Adrenal gland (tissue), 12 donors: Measurements from ENCODE around the gene RAMP2. TPM values are rescaled to one million over a fixed set of nuclear protein-coding genes. Genes with fewer than 3 reads are reported as not detected.

Experiments
- DNase-seq, 7 donors: peaks; one replicate each; pipeline ENCODE4 v3.0.0-alpha.2; 2019 to 2020
- H3K27ac ChIP-seq, 5 donors: fragments of 200-600 bp; sonication (generic) in 4 of 5; 1 replicate in 3 of 5; 2 replicates in 2 of 5; pipeline versions ENCODE4 v1.5.1 to v1.8.0; 2016 to 2020; ENCODE audit warnings: mild to moderate bottlenecking in 1 of 5
- H3K27me3 ChIP-seq: fragments of 200-600 bp; 2 replicates; pipeline ENCODE4 v1.8.0; 2021
- H3K36me3 ChIP-seq, 2 donors: fragments of 200-600 bp; replicated peaks in 1 of 2; 1 replicate in 1 of 2; 2 replicates in 1 of 2; pipeline versions ENCODE4 v1.5.1 to v1.8.0; 2018 to 2022
- H3K4me1 ChIP-seq, 2 donors: fragments of 200-600 bp; replicated peaks in 1 of 2; 1 replicate in 1 of 2; 2 replicates in 1 of 2; pipeline versions ENCODE4 v1.5.1 to v1.8.0; 2018 to 2021
- H3K4me3 ChIP-seq, 4 donors: fragments of 200-600 bp; sonication (generic) in 3 of 4; one replicate each; pipeline ENCODE4 v1.5.1; 2016 to 2018
- H3K9me3 ChIP-seq, 3 donors: fragments of 200-600 bp; sonication (generic) in 1 of 3; replicated peaks in 1 of 3; 1 replicate in 2 of 3; 2 replicates in 1 of 3; pipeline versions ENCODE4 v1.5.1 to v1.8.0; 2016 to 2021
- POLR2A ChIP-seq, 2 donors: fragments of 450-650 bp; IDR thresholded peaks; one replicate each; pipeline ENCODE4 v1.6.1; 2017; ENCODE audit warnings: antibody characterized with exemption in 2 of 2, mild to moderate bottlenecking in 2 of 2, moderate library complexity in 1 of 2
- WGBS, 4 donors: extraction: QIAGEN DNeasy Blood & Tissue Kit in 2 of 4; methylation state at CpG; one replicate each; pipeline versions ENCODE4 v1.1.5 to v1.1.7; 2013 to 2017; 5-methylcytosine and 5-hydroxymethylcytosine counted together
- intact Hi-C, 2 donors: fragments of 100-400 bp; cut with DNase I; formaldehyde crosslinking; loops; one replicate each; pipeline versions ENCODE4 v1.14.1 to v1.15.0; 2022 to 2023
- polyA plus RNA-seq, 3 donors: library from polyadenylated mRNA; stranded (reverse); fragments of 200-250 nt in 2 of 3; fragments of 350-450 nt in 1 of 3; fragmentation: Illumina TruSeq in 1 of 3; extraction: RNeasy Lipid Tissue Mini Kit (QIAGEN cat#74804) in 1 of 3; gene quantifications; one replicate each; pipeline ENCODE4 v1.2.3, GENCODE V29; 2013 to 2014
- total RNA-seq, 9 donors: library from RNA; depleted of rRNA in 4 of 9; stranded (reverse); fragments of >200 nt in 4 of 9; fragments of 120-200 nt in 1 of 9; fragmentation: NEBNext Ultra II Directional in 1 of 9; extraction: Animal tissue kit (Norgen Biotek cat#: 25700) in 1 of 9; gene quantifications; one replicate each; pipeline versions ENCODE4 v1.1.0 to v1.2.4, GENCODE V29; 2013 to 2023
- TF ChIP-seq, protein P1 (sequence below), 6 experiments: fragments of 450-650 bp in 4 of 6; fragments of 200-600 bp in 2 of 6; sonication (generic) in 1 of 6; IDR thresholded peaks; 1 replicate in 5 of 6; 2 replicates in 1 of 6; pipeline versions ENCODE4 v1.5.1 to v1.8.0; 2016 to 2021; ENCODE audit warnings: antibody characterized with exemption in 6 of 6, mild to moderate bottlenecking in 2 of 6, moderate library complexity in 1 of 6
- donor health status: healthy with polysubstance abuse.
- donor health status: Bipolar disorder and iron deficiency.
- donor health status: DM: yes; HTN: yes; CAD: no.
- donor health status: DM: no; HTN: no; CAD: no.
- donor health status: DM: no; HTN: no; CAD: no.
- donor health status: DM: yes; HTN: yes; CAD: no.

The RAMP2 gene
- total and polyA plus RNA-seq, 12 donors = 4.6 to 67.5 (median 22.3) TPM

DNA sequence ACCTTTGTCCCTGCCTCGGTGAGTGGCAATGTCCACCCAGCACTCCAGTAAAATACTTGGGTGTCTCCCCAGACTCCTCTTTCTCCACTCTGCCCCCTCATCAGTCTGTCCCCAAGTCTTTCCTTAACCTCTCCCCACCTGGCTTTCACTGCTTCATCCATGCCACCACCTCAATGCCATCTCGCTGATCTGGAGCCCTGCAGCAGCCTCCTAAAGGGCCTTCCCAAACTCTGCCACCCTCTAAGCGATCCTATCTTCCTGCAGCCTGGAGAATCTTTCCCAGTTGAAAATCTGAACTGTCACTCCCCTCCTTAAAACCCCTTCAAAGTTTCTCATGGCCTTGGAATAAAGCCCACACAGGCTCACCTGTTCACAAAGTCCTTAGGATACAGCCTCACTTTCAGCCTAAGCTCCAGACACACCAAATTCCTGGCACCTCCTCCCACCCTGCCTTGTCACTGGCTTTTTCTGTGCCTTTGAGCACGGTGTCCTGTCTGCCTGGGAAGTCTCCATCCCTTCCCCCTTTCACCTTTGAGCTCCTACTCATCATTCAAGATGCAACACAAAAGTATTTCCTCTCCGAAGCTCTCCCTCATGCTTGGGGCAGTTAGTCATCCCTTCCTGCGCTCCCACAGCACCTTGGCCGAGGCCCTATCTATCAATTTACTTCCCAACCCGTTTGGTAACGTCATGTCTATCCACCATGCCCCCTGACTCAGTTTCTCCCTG is 22.2 kb downstream of the RAMP2 start:
- H3K36me3 ChIP-seq = peaks cover 0 to 16% of the 10 kb centered on the region in 2 donors
- peaks cover 0 to 16% of the 10 kb centered on the region in 2 donors for H3K4me1 ChIP-seq
- intact Hi-C loops = no loop called here
- 19 to 38% (median 20%) methylated on average over 9 of the region's 9 CpGs for WGBS, 4 donors
- peaks cover 59% of the 10 kb centered on the region for H3K27me3 ChIP-seq
- H3K9me3 ChIP-seq = no peaks in the 10 kb centered on the region
- TF ChIP-seq POLR2A (IDR thresholded peaks at IDR 0.05) = no peak
- TF ChIP-seq, protein P1, sequence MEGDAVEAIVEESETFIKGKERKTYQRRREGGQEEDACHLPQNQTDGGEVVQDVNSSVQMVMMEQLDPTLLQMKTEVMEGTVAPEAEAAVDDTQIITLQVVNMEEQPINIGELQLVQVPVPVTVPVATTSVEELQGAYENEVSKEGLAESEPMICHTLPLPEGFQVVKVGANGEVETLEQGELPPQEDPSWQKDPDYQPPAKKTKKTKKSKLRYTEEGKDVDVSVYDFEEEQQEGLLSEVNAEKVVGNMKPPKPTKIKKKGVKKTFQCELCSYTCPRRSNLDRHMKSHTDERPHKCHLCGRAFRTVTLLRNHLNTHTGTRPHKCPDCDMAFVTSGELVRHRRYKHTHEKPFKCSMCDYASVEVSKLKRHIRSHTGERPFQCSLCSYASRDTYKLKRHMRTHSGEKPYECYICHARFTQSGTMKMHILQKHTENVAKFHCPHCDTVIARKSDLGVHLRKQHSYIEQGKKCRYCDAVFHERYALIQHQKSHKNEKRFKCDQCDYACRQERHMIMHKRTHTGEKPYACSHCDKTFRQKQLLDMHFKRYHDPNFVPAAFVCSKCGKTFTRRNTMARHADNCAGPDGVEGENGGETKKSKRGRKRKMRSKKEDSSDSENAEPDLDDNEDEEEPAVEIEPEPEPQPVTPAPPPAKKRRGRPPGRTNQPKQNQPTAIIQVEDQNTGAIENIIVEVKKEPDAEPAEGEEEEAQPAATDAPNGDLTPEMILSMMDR (IDR thresholded peaks at IDR 0.05) = no peak
- DNase-seq = no peak
- H3K4me3 ChIP-seq = no peak overlapping the region
- no peak overlapping the region for H3K27ac ChIP-seq

DNA sequence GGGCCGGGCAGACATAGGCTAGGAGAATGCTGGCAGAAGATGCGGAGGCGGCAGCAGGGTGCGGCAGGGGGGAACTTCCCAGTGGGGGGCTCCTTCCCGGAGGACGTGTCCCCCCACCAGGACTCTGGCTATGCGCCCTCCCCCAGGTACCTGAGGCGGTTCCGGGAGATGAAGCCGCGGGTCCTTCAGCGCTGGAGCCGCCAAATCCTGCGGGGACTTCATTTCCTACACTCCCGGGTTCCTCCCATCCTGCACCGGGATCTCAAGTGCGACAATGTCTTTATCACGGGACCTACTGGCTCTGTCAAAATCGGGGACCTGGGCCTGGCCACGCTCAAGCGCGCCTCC is 22.7 kb downstream of the RAMP2 start:
- no peak overlapping the region for H3K27ac ChIP-seq
- TF ChIP-seq, protein P1 (IDR thresholded peaks at IDR 0.05) = no peak
- TF ChIP-seq POLR2A (IDR thresholded peaks at IDR 0.05) = no peak
- peaks cover 0 to 16% of the 10 kb centered on the region in 2 donors for H3K4me1 ChIP-seq
- H3K27me3 ChIP-seq = peaks cover 59% of the 10 kb centered on the region
- WGBS, 4 donors = 2 to 30% (median 16%) methylated on average over 10 to 22 of the region's 22 CpGs
- intact Hi-C loops = no loop called here
- DNase-seq = no peak
- H3K36me3 ChIP-seq = peaks cover 0 to 10% of the 10 kb centered on the region in 2 donors
- no peak overlapping the region for H3K4me3 ChIP-seq
- no peaks in the 10 kb centered on the region for H3K9me3 ChIP-seq

DNA sequence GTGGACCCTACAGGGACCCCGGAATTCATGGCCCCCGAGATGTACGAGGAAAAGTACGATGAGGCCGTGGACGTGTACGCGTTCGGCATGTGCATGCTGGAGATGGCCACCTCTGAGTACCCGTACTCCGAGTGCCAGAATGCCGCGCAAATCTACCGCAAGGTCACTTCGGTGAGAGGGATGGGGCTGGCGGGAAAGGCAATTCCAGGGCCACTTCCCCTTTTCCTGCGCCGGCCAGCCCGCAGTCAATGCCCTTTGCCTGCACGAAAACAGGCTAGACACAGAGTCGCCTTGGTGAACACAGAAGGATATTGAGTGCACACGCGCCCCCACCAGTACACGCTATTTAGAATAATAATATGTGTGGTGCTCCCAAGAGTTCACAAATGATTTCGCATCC is 23.4 kb downstream of the RAMP2 start:
- intact Hi-C loops = no loop called here
- Histone ChIP-seq H3K27me3 (peaks cover 59% of the 10 kb centered on the region), H3K9me3 (no peaks in the 10 kb centered on the region), H3K36me3 (peaks cover 0 to 4% of the 10 kb centered on the region in 2 donors), H3K4me3 (no peak overlapping the region), H3K27ac (no peak overlapping the region), H3K4me1 (peaks cover 0 to 16% of the 10 kb centered on the region in 2 donors)
- TF ChIP-seq, protein P1 (IDR thresholded peaks at IDR 0.05) = no peak
- TF ChIP-seq POLR2A (IDR thresholded peaks at IDR 0.05) = no peak
- DNase-seq = no peak
- WGBS, 4 donors = 9 to 20% (median 16%) methylated on average over 23 to 25 of the region's 25 CpGs

DNA sequence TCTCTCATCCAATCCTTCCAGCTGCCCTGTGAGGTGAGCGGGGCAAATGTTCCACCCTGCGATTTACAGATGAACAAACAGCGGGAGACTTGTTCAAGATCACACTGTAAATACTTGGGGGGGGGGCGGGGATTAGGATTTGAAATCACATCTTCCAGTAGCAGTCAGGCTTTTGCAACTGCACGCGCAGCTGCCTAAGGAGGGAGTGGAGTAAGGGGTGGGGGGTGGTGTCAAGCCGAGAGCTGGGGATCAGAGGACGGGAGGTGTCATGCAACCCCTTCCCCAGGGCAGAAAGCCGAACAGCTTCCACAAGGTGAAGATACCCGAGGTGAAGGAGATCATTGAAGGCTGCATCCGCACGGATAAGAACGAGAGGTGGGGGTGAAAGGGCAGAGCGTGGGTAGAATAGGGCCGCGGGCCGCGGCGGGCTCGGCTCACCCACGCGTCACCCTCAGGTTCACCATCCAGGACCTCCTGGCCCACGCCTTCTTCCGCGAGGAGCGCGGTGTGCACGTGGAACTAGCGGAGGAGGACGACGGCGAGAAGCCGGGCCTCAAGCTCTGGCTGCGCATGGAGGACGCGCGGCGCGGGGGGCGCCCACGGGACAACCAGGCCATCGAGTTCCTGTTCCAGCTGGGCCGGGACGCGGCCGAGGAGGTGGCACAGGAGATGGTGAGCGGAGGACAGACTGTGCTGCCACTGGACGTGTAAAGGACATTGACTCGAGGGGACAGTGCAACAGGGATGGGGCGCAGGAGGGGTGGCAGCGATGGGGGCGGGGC is 24.0 kb downstream of the RAMP2 start:
- DNase-seq = no peak
- Histone ChIP-seq H3K4me1 (peaks cover 0 to 15% of the 10 kb centered on the region in 2 donors), H3K27ac (no peak overlapping the region), H3K27me3 (peaks cover 59% of the 10 kb centered on the region), H3K9me3 (no peaks in the 10 kb centered on the region), H3K36me3 (no peaks in the 10 kb centered on the region), H3K4me3 (no peak overlapping the region)
- 14 to 27% (median 18%) methylated on average over 23 to 52 of the region's 52 CpGs for WGBS, 4 donors
- intact Hi-C loops = no loop called here
- no peak for TF ChIP-seq POLR2A (IDR thresholded peaks at IDR 0.05)
- TF ChIP-seq, protein P1 (IDR thresholded peaks at IDR 0.05) = no peak
